HL-60/S4 treated with phorbol 12-myristate 13-acetate at 8.2 ng/mL for 4 days and 3 days (cell line): ENCODE data around the gene GAMT.

Experiments
- in situ Hi-C: fragments of 300-500 bp; cut with MboI; formaldehyde crosslinking; loops from 2 replicates; pipeline ENCODE4 v1.15.0; 2022; ENCODE audit warnings: low sequenced_read_pairs

Gene GAMT

DNA sequence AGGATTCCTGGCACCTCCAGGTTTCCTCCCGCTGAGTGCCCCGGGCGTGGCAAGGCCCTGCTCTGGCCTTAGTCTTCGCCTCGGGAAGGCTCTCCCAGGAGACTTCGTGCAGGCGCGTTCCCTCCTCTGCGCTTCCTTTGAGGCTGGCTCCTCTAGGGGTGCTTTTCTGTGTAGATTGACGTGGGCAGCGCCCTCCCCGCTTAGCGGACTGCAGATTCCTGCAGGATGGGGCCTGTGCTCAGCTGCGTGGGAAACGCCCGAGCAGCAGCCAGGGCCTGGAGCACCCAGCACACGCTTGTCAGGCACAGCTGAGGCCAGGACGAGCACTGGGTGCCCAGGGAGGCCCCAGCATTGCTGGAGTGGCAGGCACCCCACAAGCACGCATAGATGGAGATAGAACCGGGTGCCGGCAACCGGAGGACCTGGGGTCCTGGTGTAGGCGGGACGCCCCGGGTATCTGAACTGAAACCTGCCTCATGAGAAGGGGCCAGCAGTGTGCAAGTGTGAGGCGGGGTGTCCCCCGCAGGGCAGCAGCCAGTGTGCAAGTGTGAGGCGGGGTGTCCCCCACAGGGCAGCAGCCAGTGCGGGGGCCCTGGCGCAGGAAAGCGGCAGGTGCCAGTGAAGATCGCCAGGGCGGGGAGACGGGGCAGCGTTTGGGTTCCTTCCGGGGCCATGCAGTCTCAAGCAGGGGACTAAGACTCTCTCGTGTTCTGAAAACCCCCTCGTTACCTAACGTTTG is 14.2 kb downstream of the GAMT start:
- in situ Hi-C loops = no loop called here

DNA sequence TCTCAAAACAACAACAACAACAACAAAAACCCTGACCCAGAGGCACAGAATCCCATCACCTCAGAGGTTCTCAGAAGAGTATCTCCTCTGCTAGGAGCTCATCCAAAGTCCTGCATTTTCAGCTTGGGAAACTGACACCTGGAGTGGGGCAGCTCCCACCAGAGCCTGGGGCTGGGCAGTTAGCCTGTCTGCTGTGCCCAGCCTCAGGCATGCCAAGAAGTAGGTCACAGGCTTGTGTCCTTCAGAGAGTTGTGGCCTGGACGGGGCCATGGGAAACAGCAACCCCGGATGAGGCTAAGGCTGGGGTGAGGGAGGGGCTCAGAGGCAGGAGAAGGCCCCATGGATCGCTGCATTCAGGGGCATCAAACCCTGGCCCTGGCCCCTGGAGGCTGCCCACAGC is 15.5 kb downstream of the GAMT start:
- in situ Hi-C loops = no loop called here

DNA sequence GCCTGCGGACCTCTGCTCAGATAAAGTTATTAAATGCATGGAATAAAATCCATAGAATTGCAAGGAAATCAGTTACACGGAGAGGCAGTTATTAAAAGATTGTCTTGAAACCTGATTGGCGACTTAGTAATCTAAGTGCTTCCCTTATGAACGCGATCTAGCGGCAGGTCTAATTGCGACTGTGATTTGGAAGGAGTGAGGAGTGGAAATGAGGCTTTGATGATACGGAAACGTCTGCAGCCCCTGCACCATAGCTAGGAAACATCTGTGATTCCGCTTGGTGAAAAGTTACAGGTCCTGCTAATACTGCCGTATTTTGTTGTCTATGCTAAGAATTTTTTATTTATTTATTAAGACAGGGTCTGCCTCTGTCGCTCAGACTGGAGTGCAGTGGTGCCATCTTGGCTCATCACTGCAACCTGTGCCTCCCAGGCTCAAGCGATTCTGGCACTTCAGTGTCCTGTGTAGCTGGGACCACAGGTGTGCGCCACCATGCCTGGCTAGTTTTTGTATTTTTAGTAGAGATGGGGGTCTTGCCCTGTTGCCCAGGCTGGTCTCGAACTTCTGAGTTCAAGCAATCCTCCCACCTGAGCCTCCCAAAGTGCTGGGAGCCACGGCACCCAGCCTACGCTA is 16.7 kb downstream of the GAMT start:
- in situ Hi-C loops = no loop called here

GRCh38 chr19:1384085-1384462 is 17.3 kb downstream of the GAMT start:
- in situ Hi-C loops = no loop called here

DNA sequence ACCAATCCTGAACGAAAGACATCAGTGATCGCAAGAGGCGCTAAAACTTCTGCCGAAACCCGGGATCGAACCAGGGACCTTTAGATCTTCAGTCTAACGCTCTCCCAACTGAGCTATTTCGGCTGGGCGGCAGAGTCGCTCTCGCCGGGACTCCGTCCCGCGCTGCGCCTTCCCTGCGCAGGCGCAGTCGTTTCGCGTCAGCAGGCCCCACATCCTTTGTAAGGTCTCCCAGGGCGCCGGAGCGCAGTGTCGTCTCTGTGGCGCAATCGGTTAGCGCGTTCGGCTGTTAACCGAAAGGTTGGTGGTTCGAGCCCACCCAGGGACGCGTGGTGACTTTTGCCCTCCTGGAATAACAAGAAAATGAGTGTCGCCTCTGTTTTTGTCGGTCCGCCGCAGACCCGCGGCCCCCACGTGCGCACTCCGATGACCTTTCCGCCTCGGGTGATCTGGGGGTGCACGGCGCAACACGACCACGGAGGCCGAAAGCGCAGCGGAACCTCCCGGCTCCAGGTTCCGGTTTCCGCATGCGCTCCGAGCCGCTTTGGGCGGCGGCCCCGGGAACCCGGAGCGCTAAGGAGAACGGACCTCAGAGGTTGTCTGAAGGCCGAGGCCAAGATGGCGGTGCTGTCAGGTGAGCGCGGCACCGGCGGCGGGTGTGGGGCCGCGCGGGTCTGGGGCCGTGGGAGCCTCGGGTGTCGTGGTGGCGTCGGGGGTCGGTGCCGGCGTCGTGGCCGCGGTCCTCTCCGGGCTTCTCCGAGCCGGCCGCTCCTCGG is 17.8 kb downstream of the GAMT start, which contains the start of gene NDUFS7:
Gene NDUFS7, plus strand, starts transcription at position 596 of the 773 bp plus-strand sequence. Its CDS starts 20 bp downstream, at position 616.
- in situ Hi-C loops = no loop called here

DNA sequence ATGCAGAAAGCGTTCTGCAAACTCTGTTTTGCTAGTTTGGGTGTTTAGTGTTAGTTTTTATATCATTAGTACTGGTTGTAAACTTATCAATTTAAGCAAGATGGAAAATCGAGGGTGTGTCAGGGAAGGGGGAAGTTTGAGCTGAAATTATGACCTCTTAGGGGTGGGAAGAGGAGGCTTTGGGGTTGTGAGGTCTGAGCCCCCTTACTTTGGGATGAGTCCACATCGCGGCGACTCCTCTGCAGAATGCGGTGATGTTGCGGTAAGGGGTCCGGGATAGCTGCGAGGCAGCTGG is 18.4 kb downstream of the GAMT start:
- in situ Hi-C loops = no loop called here

DNA sequence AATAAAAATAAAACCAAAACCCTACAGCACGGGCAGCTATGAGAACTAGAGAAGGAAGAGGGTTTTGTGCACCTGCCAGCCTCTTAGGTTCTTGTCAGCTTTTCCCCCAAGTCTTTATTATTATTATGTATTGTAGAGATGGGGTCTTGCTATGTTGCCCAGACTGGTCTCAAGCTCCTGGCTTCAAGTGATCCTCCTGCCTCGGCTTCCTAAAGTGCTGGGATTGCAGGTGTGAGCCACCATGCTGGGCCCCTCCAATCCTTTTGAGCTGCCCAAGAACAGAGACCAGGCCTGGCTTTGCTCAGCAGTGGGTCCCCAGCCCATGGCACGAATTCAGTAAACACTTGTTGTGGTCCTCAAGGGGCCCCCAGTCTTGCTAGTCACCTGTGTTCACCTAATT is 19.1 kb downstream of the GAMT start:
- in situ Hi-C loops = no loop called here

- in situ Hi-C loops = no loop called here
Measured at GRCh38 chr19:1379961-1380489, 21.3 kb downstream of the GAMT start.

GRCh38 chr19:1379126-1379905 is 22.0 kb downstream of the GAMT start:
- in situ Hi-C loops = no loop called here

DNA sequence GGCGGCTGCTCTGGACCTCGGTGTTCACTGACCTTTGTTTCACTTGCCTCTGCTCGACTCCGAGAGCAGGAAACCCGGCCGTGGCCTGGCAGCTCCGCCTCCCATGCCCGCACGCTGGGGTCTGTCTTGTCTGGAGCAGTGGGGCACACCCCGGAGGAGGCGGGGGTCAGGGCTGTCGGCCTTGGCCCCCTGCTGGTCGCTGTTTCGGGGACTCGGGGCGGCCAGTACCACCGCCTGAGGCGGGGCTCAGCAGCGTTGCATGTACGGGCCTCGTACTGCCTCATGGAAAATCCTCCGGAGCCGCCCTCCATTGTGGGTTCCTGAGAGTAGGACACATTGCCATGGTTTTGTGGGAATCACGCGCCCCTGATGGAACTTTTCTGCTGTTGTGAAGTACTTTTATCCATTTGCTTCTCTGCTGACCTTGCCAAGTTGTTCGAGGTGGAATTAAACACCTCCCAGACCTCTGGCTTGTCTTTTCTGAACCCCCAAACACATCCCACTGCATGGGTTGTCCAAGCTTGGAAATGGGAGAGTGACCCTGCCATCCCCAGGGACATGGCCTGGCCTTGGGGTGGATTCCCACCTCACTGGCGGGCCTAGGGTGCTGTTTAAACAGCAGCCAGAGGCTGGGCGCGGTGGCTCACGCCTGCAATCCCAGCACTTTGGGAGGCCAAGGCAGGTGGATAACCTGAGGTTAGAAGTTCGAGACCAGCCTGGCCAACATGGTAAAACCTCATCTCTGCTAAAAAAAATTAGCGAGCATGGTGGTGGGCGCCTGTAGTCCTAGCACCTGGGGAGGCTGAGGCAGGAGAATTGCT is 23.2 kb downstream of the GAMT start:
- in situ Hi-C loops = no loop called here

DNA sequence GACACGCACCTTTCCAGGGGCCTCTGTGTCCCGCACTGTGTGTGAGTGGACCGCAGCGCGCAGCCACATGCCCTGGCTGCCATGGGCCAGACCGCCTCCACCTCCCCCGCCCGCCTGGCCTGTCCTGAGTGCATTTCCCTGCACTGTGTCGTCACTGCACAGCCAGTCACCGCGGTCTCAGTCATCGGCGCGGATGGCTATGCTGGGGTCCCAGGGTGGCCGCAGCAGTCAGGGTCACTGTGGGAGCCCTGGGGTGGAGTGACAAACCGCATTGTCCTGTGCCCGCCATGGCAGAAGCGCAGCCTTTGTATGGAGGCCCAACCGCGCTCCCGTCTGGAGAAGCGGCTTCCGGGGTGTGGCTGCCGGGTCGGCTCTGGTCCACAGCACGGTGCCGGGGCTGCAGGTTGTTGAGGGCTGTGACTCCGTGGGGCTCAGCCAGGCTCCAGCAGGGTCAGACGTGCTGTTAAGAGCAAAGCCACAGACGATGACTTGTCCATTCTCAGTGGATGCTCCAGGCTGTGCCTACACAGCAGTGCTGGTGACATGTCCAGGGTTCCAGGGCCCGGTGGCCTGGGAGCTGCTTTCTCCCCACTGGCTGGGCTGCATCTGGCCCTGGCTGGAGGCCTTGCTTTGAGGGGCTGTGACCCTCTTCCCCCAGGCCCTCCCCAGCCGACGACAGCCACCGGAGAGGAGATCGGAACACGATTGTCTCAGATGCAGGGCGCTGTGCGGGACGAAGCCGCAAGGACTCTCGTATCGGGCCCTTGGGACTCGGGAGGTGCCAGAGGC is 24.0 kb downstream of the GAMT start:
- in situ Hi-C loops = no loop called here

- in situ Hi-C loops = no loop called here
Measured at GRCh38 chr19:1376415-1376805, 24.9 kb downstream of the GAMT start.

GRCh38 chr19:1374250-1374577 is 27.1 kb downstream of the GAMT start:
- in situ Hi-C loops = no loop called here

DNA sequence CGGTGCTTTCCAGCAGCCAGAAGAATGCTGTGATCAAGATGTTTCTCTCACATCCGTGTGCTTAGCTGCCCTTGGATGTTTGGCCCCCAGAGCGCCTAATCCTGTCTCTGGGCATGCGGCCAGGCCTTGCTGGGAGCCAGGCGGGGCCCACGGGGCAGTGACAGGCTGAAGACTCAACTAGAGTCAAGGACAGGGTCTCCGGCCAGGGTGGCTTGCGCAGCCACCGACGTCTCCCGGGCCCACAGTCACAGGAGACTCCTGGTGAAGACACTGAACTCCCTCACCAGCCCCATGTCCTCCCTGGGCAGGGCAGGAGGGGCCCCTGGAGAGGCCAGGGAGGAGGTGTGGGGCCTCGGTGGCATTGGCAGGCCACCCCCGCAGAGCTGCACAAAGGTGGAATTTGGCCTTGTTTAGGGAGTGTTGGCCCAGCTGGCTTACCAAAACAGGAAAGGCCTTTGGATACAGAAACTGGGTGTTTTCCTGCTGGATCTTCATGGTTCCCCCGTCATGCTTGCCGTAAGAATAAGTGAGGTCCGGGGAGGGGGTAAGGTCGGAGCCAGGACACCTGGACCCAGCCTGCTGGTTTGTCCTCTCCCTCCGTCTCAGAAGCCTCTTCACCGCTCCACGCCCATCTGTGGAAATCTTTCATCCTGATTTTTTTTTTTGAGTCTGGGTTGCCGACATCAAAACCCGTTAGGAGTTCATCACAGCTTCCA is 27.6 kb downstream of the GAMT start:
- in situ Hi-C loops = no loop called here

- in situ Hi-C loops = no loop called here
Measured at GRCh38 chr19:1373042-1373533, 28.3 kb downstream of the GAMT start.

DNA sequence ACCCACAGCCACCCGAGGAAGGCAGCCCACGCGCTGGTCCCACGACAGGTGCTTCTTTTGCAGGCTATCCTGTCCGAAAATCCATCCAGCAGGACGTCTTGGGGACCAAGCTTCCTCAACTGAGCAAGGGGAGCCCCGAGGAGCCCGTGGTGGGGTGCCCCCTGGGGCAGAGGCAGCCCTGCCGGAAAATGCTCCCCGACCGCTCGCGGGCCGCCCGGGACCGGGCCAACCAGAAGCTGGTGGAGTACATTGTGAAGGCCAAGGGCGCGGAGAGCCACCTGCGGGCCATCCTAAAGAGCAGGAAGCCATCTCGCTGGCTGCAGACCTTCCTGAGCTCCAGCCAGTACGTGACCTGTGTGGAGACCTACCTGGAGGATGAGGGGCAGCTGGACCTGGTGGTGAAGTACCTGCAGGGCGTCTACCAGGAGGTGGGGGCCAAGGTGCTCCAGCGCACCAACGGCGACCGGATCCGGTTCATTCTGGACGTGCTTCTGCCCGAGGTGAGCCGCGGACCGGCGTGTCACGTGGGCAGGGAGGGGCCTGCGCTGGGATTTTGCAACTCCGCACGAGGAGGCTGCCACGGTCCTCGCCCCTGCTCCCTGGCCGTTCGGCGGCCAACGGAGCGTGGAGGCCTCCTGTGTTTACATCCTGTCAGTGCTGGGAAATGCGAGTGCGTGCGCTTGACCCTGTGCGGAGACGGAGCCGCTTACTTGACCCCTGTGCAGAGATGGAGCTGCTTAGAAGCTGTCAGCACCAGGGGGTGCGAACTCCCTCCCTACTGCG is 30.6 kb downstream of the GAMT start:
- in situ Hi-C loops = no loop called here

DNA sequence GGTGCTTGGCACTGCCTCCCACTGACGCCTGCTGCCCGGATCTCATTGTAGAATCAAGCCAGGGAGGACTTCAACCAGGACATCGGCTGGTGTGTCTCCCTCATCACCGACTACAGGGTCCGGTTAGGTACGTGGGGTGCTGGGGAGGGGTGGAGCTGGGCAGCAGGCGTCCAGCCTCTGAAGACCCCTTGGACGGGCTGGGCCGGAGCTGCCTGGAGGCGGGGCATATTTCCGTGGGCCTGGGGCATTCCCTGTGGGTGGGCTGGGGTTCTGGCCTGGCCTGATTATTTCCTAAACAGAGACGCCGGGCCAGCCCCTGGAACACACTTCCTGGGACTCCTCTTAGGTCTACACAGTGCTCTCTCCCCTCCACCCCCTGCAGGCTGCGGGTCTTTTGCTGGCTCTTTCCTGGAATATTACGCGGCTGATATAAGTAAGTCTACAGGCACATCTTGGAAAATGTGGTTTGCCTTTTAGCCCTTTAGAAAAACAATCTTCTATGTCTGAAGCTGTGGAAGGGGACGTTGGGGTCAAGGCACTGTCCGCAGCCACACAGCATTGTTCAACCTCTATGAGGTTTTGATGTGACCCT is 32.0 kb downstream of the GAMT start:
- in situ Hi-C loops = no loop called here
